ENCODE results near the gene CFAP410. TPM values are rescaled to one million over a fixed set of nuclear protein-coding genes. Genes with fewer than 3 reads are reported as not detected.

CFAP410 gene
- polyA plus RNA-seq, 1 of the 3 experiments (the other 2 are of a cell fraction), result 18.0 TPM

GRCh38 chr21:44324106-44324853, 14.9 kb downstream of the CFAP410 start:
- Histone ChIP-seq H3K36me3 (replicated peaks in 1 of 2; ENCODE audit: control insufficient read depth in 1 of 2, insufficient read depth in 2 of 2, low read length in 1 of 2) (peaks cover 0 to 50% of the 10 kb centered on the region in 2 experiments), H2AFZ (ENCODE audit: low read depth) (no peak overlapping the region), H3K79me2 (ENCODE audit: insufficient read depth) (no peaks in the 10 kb centered on the region), H3K9ac (no peak overlapping the region), H3F3A (replicated peaks; ENCODE audit: insufficient read depth) (no peaks in the 10 kb centered on the region), H3K27me3 (ENCODE audit: insufficient read depth) (no peaks in the 10 kb centered on the region), H4K20me1 (ENCODE audit: insufficient read depth) (no peaks in the 10 kb centered on the region), H3K4me2 (no peak overlapping the region), H3K9me2 (no peaks in the 10 kb centered on the region), H3K4me1 (ENCODE audit: control insufficient read depth in 1 of 2, insufficient read depth in 2 of 2, low read depth in 1 of 2, low read length in 1 of 2) (peaks cover 0 to 8% of the 10 kb centered on the region in 2 experiments; a peak in 1 of 4 replicates), H3K4me3 (ENCODE audit: low read depth in 2 of 2, low read length in 1 of 2) (no peak overlapping the region), H3K27ac (ENCODE audit: low read depth in 2 of 2, low read length in 1 of 2) (no peak overlapping the region), H3K9me3 (no peaks in the 10 kb centered on the region)
- WGBS (ENCODE audit: low lambda C conversion rate), result 94% methylated on average over 12 of the region's 37 CpGs
- POLR2A ChIA-PET, result interaction anchor here (0.5 kb wide), 1 partner anchor 15 kb away, joined by 3 read pairs; no protein-coding TSS in a partner anchor
- DNase-seq, result no peak
- CTCF ChIA-PET, result no interaction called here
- no peak for TF ChIP-seq RAD21 (IDR thresholded peaks at IDR 0.05; ENCODE audit: low read length)
- TF ChIP-seq GATA2 (CRISPR knock-in tag; IDR thresholded peaks at IDR 0.05), result no peak
- TF ChIP-seq MEF2A (IDR thresholded peaks at IDR 0.05; ENCODE audit: borderline replicate concordance, low read depth), result no peak
- no peak for TF ChIP-seq TAF1 (IDR thresholded peaks at IDR 0.05; ENCODE audit: borderline replicate concordance, low read depth, low read length)
- TF ChIP-seq POLR2AphosphoS5 (IDR thresholded peaks at IDR 0.05; ENCODE audit: low read depth, low read length), result no peak
- no peak for TF ChIP-seq GABPA (IDR thresholded peaks at IDR 0.05; ENCODE audit: low read depth)
- TF ChIP-seq, protein P1, sequence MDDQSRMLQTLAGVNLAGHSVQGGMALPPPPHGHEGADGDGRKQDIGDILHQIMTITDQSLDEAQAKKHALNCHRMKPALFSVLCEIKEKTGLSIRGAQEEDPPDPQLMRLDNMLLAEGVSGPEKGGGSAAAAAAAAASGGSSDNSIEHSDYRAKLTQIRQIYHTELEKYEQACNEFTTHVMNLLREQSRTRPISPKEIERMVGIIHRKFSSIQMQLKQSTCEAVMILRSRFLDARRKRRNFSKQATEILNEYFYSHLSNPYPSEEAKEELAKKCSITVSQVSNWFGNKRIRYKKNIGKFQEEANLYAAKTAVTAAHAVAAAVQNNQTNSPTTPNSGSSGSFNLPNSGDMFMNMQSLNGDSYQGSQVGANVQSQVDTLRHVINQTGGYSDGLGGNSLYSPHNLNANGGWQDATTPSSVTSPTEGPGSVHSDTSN (IDR thresholded peaks at IDR 0.05), result no peak
- TF ChIP-seq, protein P2, sequence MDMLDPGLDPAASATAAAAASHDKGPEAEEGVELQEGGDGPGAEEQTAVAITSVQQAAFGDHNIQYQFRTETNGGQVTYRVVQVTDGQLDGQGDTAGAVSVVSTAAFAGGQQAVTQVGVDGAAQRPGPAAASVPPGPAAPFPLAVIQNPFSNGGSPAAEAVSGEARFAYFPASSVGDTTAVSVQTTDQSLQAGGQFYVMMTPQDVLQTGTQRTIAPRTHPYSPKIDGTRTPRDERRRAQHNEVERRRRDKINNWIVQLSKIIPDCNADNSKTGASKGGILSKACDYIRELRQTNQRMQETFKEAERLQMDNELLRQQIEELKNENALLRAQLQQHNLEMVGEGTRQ (IDR thresholded peaks at IDR 0.05; ENCODE audit: borderline replicate concordance, low read depth, low read length), result no peak
- TF ChIP-seq FOXM1 (IDR thresholded peaks at IDR 0.05; ENCODE audit: low read depth), result no peak
- TF ChIP-seq YY1 (IDR thresholded peaks at IDR 0.05; ENCODE audit: low read depth), result no peak
- no peak for TF ChIP-seq TEAD4 (IDR thresholded peaks at IDR 0.05; ENCODE audit: borderline replicate concordance, insufficient read depth)
- TF ChIP-seq EP300 (IDR thresholded peaks at IDR 0.05; ENCODE audit: borderline replicate concordance in 1 of 2, low read depth in 1 of 2, low read length in 1 of 2), result no peak
- no peak for TF ChIP-seq EZH2phosphoT487 (IDR thresholded peaks at IDR 0.05; ENCODE audit: borderline replicate concordance, low read depth)
- TF ChIP-seq, protein P3, sequence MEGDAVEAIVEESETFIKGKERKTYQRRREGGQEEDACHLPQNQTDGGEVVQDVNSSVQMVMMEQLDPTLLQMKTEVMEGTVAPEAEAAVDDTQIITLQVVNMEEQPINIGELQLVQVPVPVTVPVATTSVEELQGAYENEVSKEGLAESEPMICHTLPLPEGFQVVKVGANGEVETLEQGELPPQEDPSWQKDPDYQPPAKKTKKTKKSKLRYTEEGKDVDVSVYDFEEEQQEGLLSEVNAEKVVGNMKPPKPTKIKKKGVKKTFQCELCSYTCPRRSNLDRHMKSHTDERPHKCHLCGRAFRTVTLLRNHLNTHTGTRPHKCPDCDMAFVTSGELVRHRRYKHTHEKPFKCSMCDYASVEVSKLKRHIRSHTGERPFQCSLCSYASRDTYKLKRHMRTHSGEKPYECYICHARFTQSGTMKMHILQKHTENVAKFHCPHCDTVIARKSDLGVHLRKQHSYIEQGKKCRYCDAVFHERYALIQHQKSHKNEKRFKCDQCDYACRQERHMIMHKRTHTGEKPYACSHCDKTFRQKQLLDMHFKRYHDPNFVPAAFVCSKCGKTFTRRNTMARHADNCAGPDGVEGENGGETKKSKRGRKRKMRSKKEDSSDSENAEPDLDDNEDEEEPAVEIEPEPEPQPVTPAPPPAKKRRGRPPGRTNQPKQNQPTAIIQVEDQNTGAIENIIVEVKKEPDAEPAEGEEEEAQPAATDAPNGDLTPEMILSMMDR (IDR thresholded peaks at IDR 0.05), result no peak
- TF ChIP-seq, protein P4, sequence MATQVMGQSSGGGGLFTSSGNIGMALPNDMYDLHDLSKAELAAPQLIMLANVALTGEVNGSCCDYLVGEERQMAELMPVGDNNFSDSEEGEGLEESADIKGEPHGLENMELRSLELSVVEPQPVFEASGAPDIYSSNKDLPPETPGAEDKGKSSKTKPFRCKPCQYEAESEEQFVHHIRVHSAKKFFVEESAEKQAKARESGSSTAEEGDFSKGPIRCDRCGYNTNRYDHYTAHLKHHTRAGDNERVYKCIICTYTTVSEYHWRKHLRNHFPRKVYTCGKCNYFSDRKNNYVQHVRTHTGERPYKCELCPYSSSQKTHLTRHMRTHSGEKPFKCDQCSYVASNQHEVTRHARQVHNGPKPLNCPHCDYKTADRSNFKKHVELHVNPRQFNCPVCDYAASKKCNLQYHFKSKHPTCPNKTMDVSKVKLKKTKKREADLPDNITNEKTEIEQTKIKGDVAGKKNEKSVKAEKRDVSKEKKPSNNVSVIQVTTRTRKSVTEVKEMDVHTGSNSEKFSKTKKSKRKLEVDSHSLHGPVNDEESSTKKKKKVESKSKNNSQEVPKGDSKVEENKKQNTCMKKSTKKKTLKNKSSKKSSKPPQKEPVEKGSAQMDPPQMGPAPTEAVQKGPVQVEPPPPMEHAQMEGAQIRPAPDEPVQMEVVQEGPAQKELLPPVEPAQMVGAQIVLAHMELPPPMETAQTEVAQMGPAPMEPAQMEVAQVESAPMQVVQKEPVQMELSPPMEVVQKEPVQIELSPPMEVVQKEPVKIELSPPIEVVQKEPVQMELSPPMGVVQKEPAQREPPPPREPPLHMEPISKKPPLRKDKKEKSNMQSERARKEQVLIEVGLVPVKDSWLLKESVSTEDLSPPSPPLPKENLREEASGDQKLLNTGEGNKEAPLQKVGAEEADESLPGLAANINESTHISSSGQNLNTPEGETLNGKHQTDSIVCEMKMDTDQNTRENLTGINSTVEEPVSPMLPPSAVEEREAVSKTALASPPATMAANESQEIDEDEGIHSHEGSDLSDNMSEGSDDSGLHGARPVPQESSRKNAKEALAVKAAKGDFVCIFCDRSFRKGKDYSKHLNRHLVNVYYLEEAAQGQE (IDR thresholded peaks at IDR 0.05; ENCODE audit: low read depth, low read length), result no peak
- TF ChIP-seq, protein P5, sequence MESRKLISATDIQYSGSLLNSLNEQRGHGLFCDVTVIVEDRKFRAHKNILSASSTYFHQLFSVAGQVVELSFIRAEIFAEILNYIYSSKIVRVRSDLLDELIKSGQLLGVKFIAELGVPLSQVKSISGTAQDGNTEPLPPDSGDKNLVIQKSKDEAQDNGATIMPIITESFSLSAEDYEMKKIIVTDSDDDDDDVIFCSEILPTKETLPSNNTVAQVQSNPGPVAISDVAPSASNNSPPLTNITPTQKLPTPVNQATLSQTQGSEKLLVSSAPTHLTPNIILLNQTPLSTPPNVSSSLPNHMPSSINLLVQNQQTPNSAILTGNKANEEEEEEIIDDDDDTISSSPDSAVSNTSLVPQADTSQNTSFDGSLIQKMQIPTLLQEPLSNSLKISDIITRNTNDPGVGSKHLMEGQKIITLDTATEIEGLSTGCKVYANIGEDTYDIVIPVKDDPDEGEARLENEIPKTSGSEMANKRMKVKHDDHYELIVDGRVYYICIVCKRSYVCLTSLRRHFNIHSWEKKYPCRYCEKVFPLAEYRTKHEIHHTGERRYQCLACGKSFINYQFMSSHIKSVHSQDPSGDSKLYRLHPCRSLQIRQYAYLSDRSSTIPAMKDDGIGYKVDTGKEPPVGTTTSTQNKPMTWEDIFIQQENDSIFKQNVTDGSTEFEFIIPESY (IDR thresholded peaks at IDR 0.05; ENCODE audit: borderline replicate concordance, low read depth), result no peak
- no peak for TF ChIP-seq ELF1 (IDR thresholded peaks at IDR 0.05)
